H1 (cell line): ENCODE results near the gene MGAT5. TPM values are rescaled to one million over a fixed set of nuclear protein-coding genes. Genes with fewer than 3 reads are reported as not detected.

Experiments
- CTCF ChIA-PET: fragments of 300-600 bp; sonication (Branson Sonifier 250); formaldehyde crosslinking; loops from one replicate; lab custom pipeline; 2021; ENCODE audit not compliant: partially characterized antibody; lab: Charles Lee
- POLR2A ChIA-PET: fragments of 300-600 bp; sonication (Branson Sonifier 250); formaldehyde crosslinking; loops from one replicate; lab custom pipeline; 2021; ENCODE audit warnings: inconsistent platforms; ENCODE audit not compliant: partially characterized antibody; lab: Charles Lee
- DNase-seq, 2 experiments: peaks; one replicate each; pipeline versions ENCODE4 v3.0.0 to v3.0.0-alpha.2; 2010 to 2022; ENCODE audit warnings: low spot score in 2 of 2, low read depth in 1 of 2, mixed read lengths in 1 of 2
- FAIRE-seq: peaks from 2 replicates; lab custom pipeline; 2011; peaks lifted over from hg19 to GRCh38; lab: Jason Lieb, UNC
- H2AFZ ChIP-seq: 2 replicates; pipeline ENCODE4 v1.8.1; 2012; ENCODE audit warnings: low read length, inconsistent platforms
- H2AK5ac ChIP-seq: 2 replicates; pipeline ENCODE4 v1.6.1; 2013; ENCODE audit warnings: low read depth, low read length
- H2BK120ac ChIP-seq: replicated peaks from 2 replicates; pipeline ENCODE3; 2013; ENCODE audit warnings: low read depth, low read length, inconsistent platforms
- H2BK12ac ChIP-seq: 2 replicates; pipeline ENCODE4 v1.6.1; 2013; ENCODE audit warnings: low read depth, low read length
- H2BK15ac ChIP-seq: 2 replicates; pipeline ENCODE4 v1.6.1; 2013; ENCODE audit warnings: low read length
- H2BK20ac ChIP-seq: 2 replicates; pipeline ENCODE4 v1.6.1; 2013; ENCODE audit warnings: low read length
- H2BK5ac ChIP-seq: 2 replicates; pipeline ENCODE4 v1.6.1; 2013; ENCODE audit warnings: low read depth, low read length
- H3K14ac ChIP-seq: 2 replicates; pipeline ENCODE4 v1.6.1; 2013; ENCODE audit warnings: inconsistent platforms; ENCODE audit not compliant: insufficient read length
- H3K18ac ChIP-seq: 2 replicates; pipeline ENCODE4 v1.6.1; 2013; ENCODE audit warnings: low read length; ENCODE audit errors: extremely low read depth
- H3K23ac ChIP-seq: 2 replicates; pipeline ENCODE4 v1.6.1; 2013; ENCODE audit warnings: inconsistent platforms; ENCODE audit not compliant: insufficient read length
- H3K23me2 ChIP-seq: 2 replicates; pipeline ENCODE4 v1.6.1; 2013; ENCODE audit warnings: low read depth, low read length
- H3K27ac ChIP-seq: 2 replicates; pipeline ENCODE4 v1.6.1; 2011; ENCODE audit warnings: low read depth, low read length, inconsistent platforms
- H3K27me3 ChIP-seq, 4 experiments: replicated peaks in 1 of 4; 1 replicate in 1 of 4; 2 replicates in 3 of 4; pipeline versions ENCODE4 v1.6.1 to v1.8.1; 2011 to 2013; ENCODE audit warnings: low read length in 3 of 4, mild to moderate bottlenecking in 3 of 4, inconsistent platforms in 2 of 4, mixed read lengths in 2 of 4, moderate library complexity in 1 of 4; ENCODE audit not compliant: control insufficient read depth in 3 of 4, insufficient read depth in 3 of 4; ENCODE audit errors: extremely low read depth in 1 of 4
- H3K36me3 ChIP-seq, 4 experiments: 2 replicates each; pipeline versions ENCODE4 v1.6.1 to v1.8.1; 2011 to 2013; ENCODE audit warnings: mild to moderate bottlenecking in 4 of 4, low read length in 3 of 4, moderate library complexity in 2 of 4, control low read depth in 1 of 4, inconsistent platforms in 1 of 4; ENCODE audit not compliant: insufficient read depth in 4 of 4, control insufficient read depth in 2 of 4
- H3K4ac ChIP-seq: replicated peaks from 2 replicates; pipeline ENCODE3; 2013; ENCODE audit warnings: low read length, low read depth, mixed read lengths, inconsistent platforms; ENCODE audit not compliant: insufficient read length
- H3K4me1 ChIP-seq, 4 experiments: replicated peaks in 1 of 4; 1 replicate in 1 of 4; 2 replicates in 3 of 4; pipeline versions ENCODE4 v1.6.1 to v1.8.1; 2011 to 2013; ENCODE audit warnings: low read length in 3 of 4, inconsistent platforms in 2 of 4, mixed read lengths in 1 of 4; ENCODE audit not compliant: insufficient read depth in 4 of 4, control insufficient read depth in 3 of 4
- H3K4me2 ChIP-seq, 2 experiments: 2 replicates each; pipeline versions ENCODE4 v1.6.1 to v1.8.1; 2011 to 2013; ENCODE audit warnings: low read depth in 2 of 2, low read length in 2 of 2, control low read depth in 1 of 2, inconsistent platforms in 1 of 2, mild to moderate bottlenecking in 1 of 2; ENCODE audit not compliant: insufficient read depth in 1 of 2
- H3K4me3 ChIP-seq, 4 experiments: fragments of 200-600, 300-600 bp in 1 of 4; sonication (generic), shearing (Covaris generic), sonication (Bioruptor Twin) in 1 of 4; 2 replicates each; pipeline versions ENCODE4 v1.5.1 to v1.8.1; 2011 to 2016; ENCODE audit warnings: low read length in 4 of 4, low read depth in 3 of 4, control low read depth in 2 of 4, inconsistent platforms in 2 of 4, mild to moderate bottlenecking in 2 of 4, mixed read lengths in 1 of 4, moderate library complexity in 1 of 4; ENCODE audit not compliant: insufficient read depth in 2 of 4; ENCODE audit errors: extremely low read depth in 1 of 4
- H3K56ac ChIP-seq: replicated peaks from 2 replicates; pipeline ENCODE3; 2013; ENCODE audit warnings: low read depth, mild to moderate bottlenecking, mixed read lengths, low read length, inconsistent platforms; ENCODE audit not compliant: insufficient read length
- H3K79me1 ChIP-seq: 2 replicates; pipeline ENCODE4 v1.6.1; 2013; ENCODE audit warnings: low read depth, low read length, control low read depth
- H3K79me2 ChIP-seq, 2 experiments: 2 replicates each; pipeline versions ENCODE4 v1.6.1 to v1.8.1; 2012 to 2013; ENCODE audit warnings: low read length in 2 of 2, mild to moderate bottlenecking in 2 of 2, inconsistent platforms in 1 of 2; ENCODE audit not compliant: insufficient read depth in 2 of 2, control insufficient read depth in 1 of 2
- H3K9ac ChIP-seq, 4 experiments: replicated peaks in 1 of 4; 1 replicate in 1 of 4; 2 replicates in 3 of 4; pipeline versions ENCODE4 v1.6.1 to v1.8.1; 2011 to 2013; ENCODE audit warnings: low read depth in 3 of 4, low read length in 3 of 4, control low read depth in 2 of 4, mild to moderate bottlenecking in 2 of 4, moderate library complexity in 2 of 4, inconsistent platforms in 1 of 4; ENCODE audit errors: extremely low read depth in 1 of 4
- H3K9me3 ChIP-seq, 2 experiments: 2 replicates each; pipeline versions ENCODE4 v1.6.1 to v1.8.1; 2012 to 2013; ENCODE audit warnings: mild to moderate bottlenecking in 2 of 2, moderate library complexity in 2 of 2, control low read depth in 1 of 2, inconsistent platforms in 1 of 2, low read depth in 1 of 2, low read length in 1 of 2, mixed read lengths in 1 of 2; ENCODE audit not compliant: insufficient read depth in 2 of 2
- H4K20me1 ChIP-seq, 2 experiments: replicated peaks in 1 of 2; 2 replicates each; pipeline versions ENCODE3 to v1.8.1; 2011 to 2013; ENCODE audit warnings: inconsistent platforms in 2 of 2, low read length in 2 of 2, mild to moderate bottlenecking in 1 of 2; ENCODE audit not compliant: insufficient read depth in 2 of 2, control insufficient read depth in 1 of 2
- H4K5ac ChIP-seq: 2 replicates; pipeline ENCODE4 v1.6.1; 2013; ENCODE audit warnings: low read length, low read depth, mixed read lengths, inconsistent platforms; ENCODE audit not compliant: insufficient read length
- H4K8ac ChIP-seq: 2 replicates; pipeline ENCODE4 v1.8.0; 2013; ENCODE audit warnings: mild to moderate bottlenecking, moderate library complexity, low read length, inconsistent platforms; ENCODE audit not compliant: insufficient read depth; ENCODE audit errors: extremely low read depth
- H4K91ac ChIP-seq: replicated peaks from 2 replicates; pipeline ENCODE3; 2013; ENCODE audit warnings: low read length, mixed read lengths, inconsistent platforms; ENCODE audit not compliant: insufficient read length
- CHD2 ChIP-seq: IDR thresholded peaks from 2 replicates; pipeline ENCODE4 v1.6.1; 2012; ENCODE audit warnings: low read length, improper control_type of control experiment
- POLR2A ChIP-seq, 2 experiments: IDR thresholded peaks; 1 replicate in 1 of 2; 2 replicates in 1 of 2; pipeline ENCODE4 v1.6.1; 2011; ENCODE audit warnings: low read depth in 2 of 2, low read length in 2 of 2, mild to moderate bottlenecking in 2 of 2; ENCODE audit errors: control extremely low read depth in 1 of 2
- RBBP5 ChIP-seq: IDR thresholded peaks from 2 replicates; pipeline ENCODE4 v1.7.1; 2012; ENCODE audit warnings: low read depth, mild to moderate bottlenecking, inconsistent platforms, low read length, moderate library complexity, borderline replicate concordance
- RFX5 ChIP-seq: IDR thresholded peaks from 2 replicates; pipeline ENCODE4 v1.6.1; 2011; ENCODE audit warnings: low read depth, low read length, improper control_type of control experiment, borderline replicate concordance
- RXRA ChIP-seq: IDR thresholded peaks from 2 replicates; pipeline ENCODE4 v1.6.1; 2011; ENCODE audit warnings: low read depth, mild to moderate bottlenecking, low read length, moderate library complexity; ENCODE audit not compliant: insufficient read depth
- SAP30 ChIP-seq: fragments of 300-600 bp; sonication (generic); IDR thresholded peaks from 2 replicates; pipeline ENCODE4 v1.7.1; 2012; ENCODE audit warnings: low read length, moderate library complexity, mild to moderate bottlenecking, inconsistent platforms; ENCODE audit not compliant: insufficient read depth, insufficient replicate concordance
- SP1 ChIP-seq: IDR thresholded peaks from 2 replicates; pipeline ENCODE4 v1.6.1; 2011; ENCODE audit warnings: low read depth, low read length
- WGBS, 2 experiments: shearing (Covaris generic) in 1 of 2; methylation state at CpG; one replicate each; pipeline versions ENCODE4 v1.1.6 to v1.1.7; 2013 to 2015; ENCODE audit warnings: low lambda C conversion rate in 2 of 2, mixed read lengths in 2 of 2, inconsistent platforms in 1 of 2, low coverage in 1 of 2, missing lambda C conversion rate in 1 of 2; ENCODE audit not compliant: insufficient replicate concordance in 2 of 2, insufficient coverage in 1 of 2, insufficient read length in 1 of 2; ENCODE audit errors: extremely low coverage in 1 of 2, missing lambda C conversion rate in 1 of 2; 5-methylcytosine and 5-hydroxymethylcytosine counted together
- polyA plus RNA-seq, 7 experiments: library from polyadenylated mRNA; depleted of rRNA in 3 of 7; stranded (reverse) in 5 of 7; unstranded in 2 of 7; fragments of >200 nt in 5 of 7; fragments of 200-250 nt in 2 of 7; gene quantifications; 1 replicate in 5 of 7; 2 replicates in 1 of 7; 4 replicates in 1 of 7; pipeline versions ENCODE4 v1.2.1 to v1.2.3, GENCODE V29; 2011 to 2013; ENCODE audit warnings: missing spikeins in 2 of 7, mixed read lengths in 2 of 7
- total RNA-seq: library from RNA; stranded (reverse); fragmentation: NEBNext Ultra II Directional; extraction: Animal tissue kit (Norgen Biotek cat#: 25700); gene quantifications from 2 replicates; pipeline ENCODE4 v1.2.1, GENCODE V29; 2021

MGAT5 gene
- total and polyA plus RNA-seq, 2 of the 8 experiments (the other 6 are each of a cell fraction or from before 2014, with no cell fraction given) = 11.2 to 49.2 TPM

DNA sequence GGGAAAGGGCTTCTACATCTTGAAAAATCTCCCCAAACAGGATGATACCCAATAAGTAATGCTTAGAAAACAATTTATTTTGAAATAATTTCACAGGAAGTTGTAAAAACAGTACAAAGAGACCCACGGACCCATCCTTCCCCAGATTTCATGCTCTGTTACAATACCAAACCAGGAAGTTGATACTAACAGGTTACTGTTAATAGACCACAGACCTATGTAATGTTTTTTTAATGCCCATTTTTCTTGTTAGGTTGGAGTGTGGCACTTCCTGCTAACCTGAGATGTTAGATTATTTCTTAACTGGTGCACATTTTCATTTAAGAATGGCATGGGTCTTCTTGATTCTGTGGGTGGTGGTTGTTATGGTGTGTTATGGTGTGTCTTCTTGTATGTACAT lies 21.4 kb upstream of the MGAT5 start:
- H3K36me3 ChIP-seq = peaks cover 0 to 4% (median 0%) of the 10 kb centered on the region in 4 experiments; a peak in 2 of 8 replicates
- peaks cover under 1 to 66% of the 10 kb centered on the region in 2 experiments; a peak in 3 of 4 replicates for H3K79me2 ChIP-seq
- TF ChIP-seq SP1 (no peak), SAP30 (no peak), RBBP5 (no peak), CHD2 (no peak), RXRA (no peak), POLR2A (IDR thresholded peaks at IDR 0.05; ENCODE audit: control extremely low read depth in 1 of 2, low read depth in 2 of 2, low read length in 2 of 2) (no peak), RFX5 (no peak)
- no peaks in the 10 kb centered on the region for H3K4me1 ChIP-seq
- peaks cover 20 to 22% of the 10 kb centered on the region in 2 experiments; a peak in 3 of 4 replicates for H3K9me3 ChIP-seq
- no peak overlapping the region for H3K4me2 ChIP-seq
- H4K20me1 ChIP-seq = peaks cover 0 to 2% of the 10 kb centered on the region in 2 experiments
- no peak overlapping the region for H2BK20ac ChIP-seq
- no peak overlapping the region for H2BK5ac ChIP-seq
- no peak overlapping the region for H3K4me3 ChIP-seq
- H2BK120ac ChIP-seq = no peak overlapping the region
- no peak overlapping the region for H3K4ac ChIP-seq
- 89% methylated on average over 1 of the region's 1 CpG; no CpG with 5 or more reads in 1 of the 2 experiments for WGBS, 2 experiments
- no peak overlapping the region for H2AFZ ChIP-seq
- no peak for FAIRE-seq
- H2BK15ac ChIP-seq = no peak overlapping the region
- no peaks in the 10 kb centered on the region; the same call in 1 of the 2 replicates for H3K79me1 ChIP-seq
- no peak overlapping the region for H3K27ac ChIP-seq
- no peak overlapping the region for H4K8ac ChIP-seq
- H3K14ac ChIP-seq = no peak overlapping the region
- H4K5ac ChIP-seq = no peak overlapping the region
- POLR2A ChIA-PET = interaction anchor here (2.0 kb wide), 1 partner anchor 13 kb away, joined by 4 read pairs; no protein-coding TSS in a partner anchor
- no peak overlapping the region for H3K18ac ChIP-seq
- no peak overlapping the region for H4K91ac ChIP-seq
- no peak overlapping the region for H2AK5ac ChIP-seq
- H3K23me2 ChIP-seq = no peaks in the 10 kb centered on the region; the same call in 1 of the 2 replicates
- no peak overlapping the region for H3K56ac ChIP-seq
- DNase-seq = no peak
- no peak overlapping the region for H2BK12ac ChIP-seq
- H3K9ac ChIP-seq = no peak overlapping the region
- CTCF ChIA-PET = interaction anchor here (0.6 to 3.4 kb wide), 2 partner anchors 12 to 64 kb away, joined by 3 to 18 read pairs; no protein-coding TSS in a partner anchor
- no peaks in the 10 kb centered on the region for H3K27me3 ChIP-seq
- no peak overlapping the region for H3K23ac ChIP-seq
